ENCODE data around the gene CXXC4. TPM values are rescaled to one million over a fixed set of nuclear protein-coding genes. Genes with fewer than 3 reads are reported as not detected.

The CXXC4 gene
- total RNA-seq, 1 donor from 2014 or later: not detected

GRCh38 chr4:104488151-104488550 lies 6.5 kb downstream of the CXXC4 start:
- DNase-seq: no peak

DNA sequence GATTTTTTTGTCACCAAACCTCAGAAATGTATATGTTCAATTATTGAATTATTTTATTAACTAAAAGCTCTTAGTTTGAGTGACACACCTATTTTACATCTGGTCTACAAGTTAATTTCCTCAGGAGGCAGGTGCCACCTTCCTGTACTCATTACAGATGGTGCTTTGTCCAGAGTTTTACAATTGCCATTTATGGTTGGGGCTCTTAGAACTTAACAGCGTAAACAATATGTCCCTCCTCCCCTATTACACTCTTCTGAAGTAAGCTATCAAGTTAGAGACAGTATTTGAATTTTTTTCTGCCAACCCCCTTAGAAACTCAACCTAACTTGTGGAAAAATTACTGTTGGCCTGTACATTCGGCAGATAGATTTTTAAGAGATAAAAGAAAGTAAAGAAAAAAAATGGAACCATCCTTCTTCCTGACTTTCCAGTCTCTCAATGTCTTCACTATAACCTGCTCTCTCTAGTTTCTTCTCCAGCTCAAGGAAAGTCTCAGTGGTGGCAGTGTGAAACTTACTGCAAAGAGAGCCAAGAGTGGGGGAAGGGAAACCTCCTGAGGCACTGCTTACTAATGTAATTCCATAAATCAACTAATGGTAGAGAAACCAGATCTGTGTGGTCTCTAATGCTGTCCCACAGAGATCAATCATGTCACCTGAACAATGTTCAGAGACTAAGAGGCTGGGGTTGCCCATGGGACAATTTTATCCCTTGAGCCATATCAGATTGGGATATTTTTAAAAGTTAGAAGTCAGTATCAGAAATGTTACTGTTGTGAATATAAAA lies 7.8 kb downstream of the CXXC4 start:
- no peak for DNase-seq

DNA sequence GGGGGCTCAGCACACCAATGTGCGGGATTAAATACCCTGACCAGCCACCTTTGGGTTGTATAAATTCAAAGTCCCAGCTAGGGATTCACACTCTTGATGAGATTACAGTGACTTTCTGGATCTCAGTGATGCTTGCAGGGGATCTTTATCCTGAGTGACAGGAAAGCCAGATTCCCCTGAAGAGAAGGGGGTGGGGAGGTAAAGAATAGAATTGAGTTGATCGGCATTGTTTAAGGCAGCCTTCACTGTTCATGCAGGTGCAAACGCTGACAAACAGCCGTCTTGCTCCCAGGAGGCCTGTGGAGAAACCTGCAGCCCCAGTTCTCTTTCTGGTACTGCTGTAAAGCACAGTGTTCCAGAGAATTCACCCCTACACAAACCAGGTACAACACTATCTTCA lies 19.0 kb downstream of the CXXC4 start:
- DNase-seq: no peak

GRCh38 chr4:104472766-104473165 lies 21.9 kb downstream of the CXXC4 start:
- DNase-seq: no peak

DNA sequence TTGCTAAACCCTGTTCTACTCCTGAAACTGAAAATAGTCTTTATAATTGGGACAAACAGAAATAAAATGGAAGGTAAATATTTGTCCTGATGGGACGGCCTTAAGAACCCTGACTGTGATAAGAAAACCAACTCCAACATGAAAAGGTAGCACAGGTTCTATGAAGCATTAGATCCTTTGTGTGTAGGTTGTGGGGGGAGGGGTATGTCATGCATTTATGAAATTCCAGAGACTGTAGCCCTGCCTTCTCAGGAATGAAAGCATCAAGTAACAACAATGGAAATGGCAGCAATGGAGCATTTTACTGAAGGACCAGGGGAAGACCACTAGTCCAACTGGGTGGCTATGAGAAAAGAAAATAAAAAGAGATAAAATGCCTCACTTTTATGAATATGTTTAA lies 23.9 kb downstream of the CXXC4 start:
- no peak for DNase-seq

GRCh38 chr4:104469794-104470193 lies 24.9 kb downstream of the CXXC4 start:
- no peak for DNase-seq

DNA sequence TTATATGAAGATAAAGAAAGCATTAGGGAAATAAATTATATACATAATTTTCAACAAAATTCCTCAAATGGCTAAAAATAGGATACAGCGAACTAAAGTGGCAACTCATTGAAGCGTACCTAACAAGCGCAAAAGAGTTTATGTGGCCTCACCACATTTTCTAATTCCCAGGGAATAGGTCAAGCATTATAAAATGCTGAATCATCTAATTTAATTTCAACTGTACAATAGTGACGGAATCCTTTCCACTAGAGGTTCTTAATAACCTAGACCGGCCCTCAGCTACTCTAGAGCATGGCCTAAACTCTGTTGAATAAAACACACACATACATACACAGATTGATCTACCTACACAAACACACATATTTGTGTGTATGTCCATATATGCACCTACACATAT lies 29.1 kb downstream of the CXXC4 start:
- no peak for DNase-seq

GRCh38 chr4:104465201-104465600 lies 29.5 kb downstream of the CXXC4 start:
- no peak for DNase-seq

DNA sequence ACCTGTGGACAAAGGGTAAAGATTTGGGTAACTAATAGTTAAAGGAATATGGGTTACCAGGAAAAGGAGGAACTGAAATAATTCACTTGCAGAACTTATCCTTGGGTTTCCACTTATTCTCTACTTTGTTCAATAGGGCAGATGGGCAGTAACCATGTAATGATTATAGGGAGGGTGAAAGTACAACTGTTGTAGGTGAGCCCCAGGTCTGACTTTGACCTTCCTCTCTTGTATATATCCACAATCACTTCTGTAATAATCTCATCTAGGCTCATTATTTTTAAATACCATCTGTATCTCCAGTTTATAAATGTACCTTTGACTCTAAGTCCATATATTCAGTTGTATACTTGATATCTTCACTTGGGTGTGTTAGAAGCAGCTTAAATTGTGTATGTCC lies 32.1 kb downstream of the CXXC4 start:
- no peak for DNase-seq

DNA sequence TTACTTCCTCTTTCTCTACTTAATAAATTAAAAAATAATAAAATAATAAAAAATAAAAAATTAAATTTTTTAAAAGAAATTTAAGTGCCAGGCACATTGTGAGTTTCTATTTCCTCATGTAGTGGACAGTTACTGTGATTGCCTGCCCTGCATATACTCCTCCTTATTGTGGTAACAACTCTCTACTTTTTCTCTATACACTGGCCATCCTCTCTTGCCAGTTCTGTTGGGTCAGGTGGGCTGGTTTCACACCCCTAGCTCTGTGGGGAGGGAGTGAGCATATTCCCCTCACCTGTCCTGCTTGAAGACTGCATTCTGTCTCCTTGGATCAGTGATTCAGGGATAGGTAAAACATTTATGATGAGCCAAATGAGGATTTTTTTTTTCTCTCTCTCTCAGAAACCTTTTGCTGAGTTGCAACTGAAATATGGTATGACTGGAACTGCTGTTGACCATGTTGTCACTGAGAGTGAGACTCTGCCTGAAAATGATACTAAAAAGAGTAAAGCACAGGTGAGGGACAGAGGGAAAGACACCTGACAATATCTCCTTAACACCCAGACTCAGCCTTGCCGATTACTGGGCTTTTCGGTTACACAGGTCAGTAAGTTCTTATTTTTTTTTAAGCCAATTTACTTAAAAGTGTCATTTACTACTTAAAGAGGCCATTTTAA lies 37.2 kb downstream of the CXXC4 start:
- DNase-seq: no peak

DNA sequence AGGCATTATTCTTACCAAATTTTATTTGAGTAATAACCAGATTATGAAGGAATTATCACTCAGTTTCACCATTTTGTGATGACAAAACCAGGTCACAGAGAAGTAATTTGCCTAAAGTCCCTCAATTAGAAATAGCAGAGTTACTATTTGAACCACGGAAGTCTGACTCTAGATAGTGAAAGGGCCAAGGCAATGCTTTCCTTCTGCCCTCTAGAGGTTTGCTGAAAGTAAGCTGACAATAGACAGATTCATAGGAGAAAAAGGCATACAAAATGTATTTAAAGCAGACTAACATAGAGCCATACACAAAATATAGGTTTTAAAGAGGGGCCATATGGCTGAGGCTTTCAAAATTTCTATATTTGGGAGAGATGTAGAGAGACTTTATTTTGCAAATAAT lies 43.1 kb downstream of the CXXC4 start:
- no peak for DNase-seq

- DNase-seq: no peak
These were observed 45.2 kb downstream of the CXXC4 start for GRCh38 chr4:104449537-104449936.

DNA sequence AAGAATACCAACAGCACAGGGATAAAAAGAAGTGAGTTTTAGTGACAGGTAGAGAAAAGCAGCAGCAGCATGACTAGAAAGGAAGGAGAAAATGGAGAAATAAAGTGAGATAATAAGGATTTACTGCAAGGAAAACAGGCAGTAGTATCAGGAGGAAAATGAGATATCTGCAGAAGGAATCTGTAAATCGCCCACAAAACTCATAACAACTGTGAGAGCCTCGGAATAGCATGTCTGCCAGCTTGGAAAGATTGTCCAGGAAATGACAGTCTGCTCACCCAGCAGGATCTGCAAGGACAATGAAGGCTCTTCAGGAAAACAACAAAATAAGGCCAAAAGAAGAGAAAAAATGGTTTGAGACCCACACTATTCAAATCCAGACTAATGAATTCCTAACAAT lies 47.4 kb downstream of the CXXC4 start:
- no peak for DNase-seq

- DNase-seq: no peak
These were observed 48.0 kb downstream of the CXXC4 start for GRCh38 chr4:104446431-104447278.

DNA sequence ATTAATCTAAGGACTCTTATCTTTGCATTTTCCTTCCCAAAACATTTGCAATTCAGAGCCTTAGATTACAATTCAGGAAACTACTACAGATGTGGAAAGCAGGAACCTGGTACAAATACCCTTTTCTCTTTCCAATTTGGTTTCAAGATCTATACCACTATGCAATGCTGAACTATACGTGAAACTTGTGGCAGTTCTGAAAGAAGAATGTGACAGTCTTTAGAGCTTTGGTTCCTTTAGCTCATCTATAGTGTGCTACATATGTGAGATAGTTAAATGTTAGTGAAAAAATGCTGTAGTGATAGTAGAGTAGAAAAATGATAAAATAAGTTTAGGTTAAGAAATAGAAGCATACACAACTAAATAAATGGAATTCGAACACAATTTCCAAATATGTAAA lies 50.0 kb downstream of the CXXC4 start:
- DNase-seq: no peak

- DNase-seq: no peak
These were observed 58.2 kb downstream of the CXXC4 start for GRCh38 chr4:104436542-104436941.

DNA sequence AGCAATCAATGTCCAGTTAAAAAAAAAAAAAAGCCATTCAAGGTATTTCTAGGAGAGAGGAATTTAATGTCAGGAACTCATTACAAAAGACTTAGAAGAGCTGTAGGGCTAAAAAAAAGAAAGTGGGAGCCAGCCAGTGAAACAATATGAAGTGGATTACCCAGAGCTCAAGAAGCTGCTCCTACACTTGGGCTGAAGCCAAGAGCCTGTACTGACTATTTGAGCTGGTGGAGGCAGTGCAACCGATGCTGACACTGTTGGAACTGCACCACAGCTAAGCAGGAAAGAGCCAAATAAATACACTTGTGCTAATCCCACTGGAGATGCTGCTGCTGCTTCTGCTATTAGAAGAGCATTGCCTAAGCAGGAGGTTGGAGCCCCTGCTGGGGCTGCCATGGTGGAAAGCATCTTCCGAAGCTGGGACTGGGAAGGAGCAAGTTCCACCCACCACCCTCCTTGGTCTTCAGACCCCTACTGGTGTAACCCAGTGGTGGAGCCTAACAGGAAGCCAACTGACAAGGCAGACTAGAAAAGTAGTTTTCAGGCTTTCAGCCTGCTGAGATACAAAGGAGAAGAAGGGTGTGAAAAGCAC lies 65.4 kb downstream of the CXXC4 start:
- DNase-seq: no peak

DNA sequence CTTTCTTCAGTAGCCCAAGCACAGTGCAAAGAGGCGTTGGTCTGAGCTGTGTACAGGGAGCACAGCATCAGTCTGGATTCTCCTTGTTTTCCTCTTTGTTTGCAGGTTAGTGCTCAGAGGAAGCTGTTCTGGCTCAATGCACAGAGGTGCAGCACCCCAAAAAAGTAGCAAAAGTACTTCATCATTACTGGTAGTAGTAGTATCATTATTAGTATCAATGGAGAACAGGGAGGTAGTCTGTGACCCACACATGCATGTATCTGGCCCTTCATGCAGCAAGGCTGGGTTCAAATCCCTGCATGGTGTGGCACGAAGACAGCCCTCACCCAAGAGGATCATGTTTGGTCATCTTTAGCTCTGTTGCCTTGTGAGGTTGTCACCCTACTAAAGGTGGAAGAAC lies 68.7 kb downstream of the CXXC4 start:
- DNase-seq: no peak

DNA sequence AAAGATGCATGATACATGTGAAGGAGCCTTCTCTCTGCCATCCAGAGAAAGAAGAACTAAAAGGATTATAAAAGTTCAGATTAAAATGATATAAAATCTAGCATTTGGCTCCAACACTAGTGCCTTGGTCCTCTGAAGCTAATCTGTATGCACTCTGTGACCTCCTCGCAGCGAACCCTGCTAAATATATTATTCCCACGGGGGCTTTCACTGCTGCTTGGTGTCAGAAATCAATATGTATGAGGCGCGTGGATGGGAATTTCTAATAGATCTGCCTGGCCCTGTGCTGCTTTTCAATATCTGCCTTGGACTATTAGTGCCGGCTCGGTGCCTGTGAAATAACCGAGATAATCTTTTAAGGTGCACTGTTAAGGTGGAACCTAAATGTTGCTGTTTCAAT lies 69.7 kb downstream of the CXXC4 start:
- no peak for DNase-seq

DNA sequence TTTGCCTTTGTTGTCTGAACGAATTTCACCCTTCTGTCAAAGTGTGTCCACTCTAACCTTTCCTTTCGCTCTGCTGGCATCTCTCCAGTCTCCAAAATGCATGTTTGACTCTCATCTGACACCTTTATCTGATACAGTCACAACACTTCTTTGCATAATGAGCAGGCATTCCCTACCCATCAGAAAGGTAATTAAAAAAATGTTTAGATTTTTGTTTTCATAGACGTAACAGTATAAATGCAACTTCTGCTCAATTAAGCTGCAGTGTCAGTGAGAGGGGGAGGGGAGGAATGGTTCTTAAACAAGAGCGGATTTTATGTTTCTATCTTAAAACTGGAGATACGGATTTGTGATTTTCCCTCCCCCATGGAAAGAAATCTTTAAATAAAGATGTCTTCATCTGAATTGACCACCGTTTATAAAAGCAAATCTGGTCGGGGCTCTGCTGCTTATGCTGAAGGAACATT lies 70.2 kb downstream of the CXXC4 start:
- DNase-seq: no peak

DNA sequence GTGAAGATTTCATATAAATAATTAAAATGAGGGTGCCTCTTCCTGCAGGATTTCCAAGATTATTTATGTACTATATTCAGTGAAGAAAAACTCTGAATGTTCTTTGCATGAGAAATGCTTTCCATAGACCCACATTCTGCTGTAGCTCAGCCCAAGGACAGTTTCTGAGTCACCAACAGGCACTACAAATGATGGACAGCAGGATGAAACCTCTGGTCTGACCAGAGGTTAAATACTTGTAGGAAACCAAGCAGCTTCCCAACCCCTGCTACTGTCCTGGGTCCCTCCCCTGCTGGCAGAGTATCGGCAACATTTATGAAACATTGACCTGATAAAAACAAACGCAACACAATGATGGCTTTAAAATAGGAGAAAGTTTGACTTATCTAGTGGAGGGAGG lies 73.1 kb downstream of the CXXC4 start:
- DNase-seq: no peak

GRCh38 chr4:104420766-104421165 lies 73.9 kb downstream of the CXXC4 start:
- no peak for DNase-seq

All from dermis blood vessel endothelial cell (primary cell).